ENCODE results near the gene AKT3.

Gene AKT3

GRCh38 chr1:243561588-243562319 is 288.3 kb downstream of the AKT3 start:
- no peak overlapping the region for H3K4me2 ChIP-seq (ENCODE audit: insufficient read depth, low read length, poor library complexity, severe bottlenecking)
- no peak overlapping the region for H3K4me3 ChIP-seq (ENCODE audit: low read length in 2 of 2)
- no peaks in the 10 kb centered on the region for H3K79me1 ChIP-seq (ENCODE audit: low read depth, low read length)
- no peak overlapping the region for H3K4ac ChIP-seq (ENCODE audit: low read length)
- H3K23ac ChIP-seq (ENCODE audit: low read depth, low read length, poor library complexity) = no peak overlapping the region
- H2BK15ac ChIP-seq (ENCODE audit: low read length) = no peak overlapping the region
- no peak overlapping the region for H4K8ac ChIP-seq (ENCODE audit: low read depth, low read length)
- H3K9ac ChIP-seq (ENCODE audit: low read depth, low read length, poor library complexity) = no peak overlapping the region
- no peak overlapping the region for H3K14ac ChIP-seq (ENCODE audit: low read length)
- no peak overlapping the region for H2BK120ac ChIP-seq (ENCODE audit: low read depth, low read length)
- H3K4me1 ChIP-seq (ENCODE audit: control insufficient read depth in 2 of 2, insufficient read depth in 1 of 2, low read depth in 1 of 2, low read length in 2 of 2) = peaks cover 0 to 1% of the 10 kb centered on the region in 2 donors
- no peak overlapping the region for H3K18ac ChIP-seq (ENCODE audit: low read length)
- H2AK5ac ChIP-seq (ENCODE audit: low read depth, low read length) = no peak overlapping the region
- H3K27me3 ChIP-seq (ENCODE audit: control insufficient read depth in 3 of 3, insufficient read depth in 3 of 3, low read depth in 1 of 3, low read length in 3 of 3) = no peaks in the 10 kb centered on the region
- DNase-seq (ENCODE audit: low spot score) = no peak
- H3K36me3 ChIP-seq (replicated peaks in 1 of 2; ENCODE audit: control insufficient read depth in 2 of 2, insufficient read depth in 2 of 2, low read length in 2 of 2) = peaks cover 7 to 31% of the 10 kb centered on the region in 2 donors
- peaks cover 4 to 18% of the 10 kb centered on the region in 2 donors for H3K9me3 ChIP-seq (replicated peaks in 1 of 2; ENCODE audit: control insufficient read depth in 2 of 2, insufficient read depth in 1 of 2, low read depth in 1 of 2, low read length in 2 of 2)
- H2BK12ac ChIP-seq (ENCODE audit: low read length) = no peak overlapping the region
- no peak overlapping the region for H3K27ac ChIP-seq (replicated peaks; ENCODE audit: low read length)
- H2BK5ac ChIP-seq (ENCODE audit: low read length) = no peak overlapping the region
- no peak overlapping the region for H2AFZ ChIP-seq (ENCODE audit: low read length)
- no peak overlapping the region for H4K91ac ChIP-seq (ENCODE audit: low read depth, low read length, poor library complexity)
- no CpG with 5 or more reads among the region's 2 CpGs for WGBS, 2 donors (ENCODE audit: extremely low coverage in 2 of 2, insufficient read length in 2 of 2, insufficient replicate concordance in 1 of 2)

- Histone ChIP-seq H3K4ac (ENCODE audit: low read length) (no peak overlapping the region), H2AK5ac (ENCODE audit: low read depth, low read length) (no peak overlapping the region), H3K4me1 (ENCODE audit: control insufficient read depth in 2 of 2, insufficient read depth in 1 of 2, low read depth in 1 of 2, low read length in 2 of 2) (peaks cover 0 to 1% of the 10 kb centered on the region in 2 donors), H2BK5ac (ENCODE audit: low read length) (no peak overlapping the region), H2BK12ac (ENCODE audit: low read length) (no peak overlapping the region), H3K14ac (ENCODE audit: low read length) (no peak overlapping the region), H3K23ac (ENCODE audit: low read depth, low read length, poor library complexity) (no peak overlapping the region), H3K4me2 (ENCODE audit: insufficient read depth, low read length, poor library complexity, severe bottlenecking) (no peak overlapping the region), H3K4me3 (ENCODE audit: low read length in 2 of 2) (no peak overlapping the region), H2BK15ac (ENCODE audit: low read length) (no peak overlapping the region), H2AFZ (ENCODE audit: low read length) (no peak overlapping the region), H3K9me3 (replicated peaks in 1 of 2; ENCODE audit: control insufficient read depth in 2 of 2, insufficient read depth in 1 of 2, low read depth in 1 of 2, low read length in 2 of 2) (peaks cover 4 to 18% of the 10 kb centered on the region in 2 donors), H4K91ac (ENCODE audit: low read depth, low read length, poor library complexity) (no peak overlapping the region), H3K36me3 (replicated peaks in 1 of 2; ENCODE audit: control insufficient read depth in 2 of 2, insufficient read depth in 2 of 2, low read length in 2 of 2) (peaks cover 7 to 29% of the 10 kb centered on the region in 2 donors), H2BK120ac (ENCODE audit: low read depth, low read length) (no peak overlapping the region), H3K18ac (ENCODE audit: low read length) (no peak overlapping the region), H3K79me1 (ENCODE audit: low read depth, low read length) (no peaks in the 10 kb centered on the region), H3K27me3 (ENCODE audit: control insufficient read depth in 3 of 3, insufficient read depth in 3 of 3, low read depth in 1 of 3, low read length in 3 of 3) (no peaks in the 10 kb centered on the region), H4K8ac (ENCODE audit: low read depth, low read length) (no peak overlapping the region), H3K9ac (ENCODE audit: low read depth, low read length, poor library complexity) (no peak overlapping the region), H3K27ac (replicated peaks; ENCODE audit: low read length) (no peak overlapping the region)
- no CpG with 5 or more reads among the region's 7 CpGs for WGBS, 2 donors (ENCODE audit: extremely low coverage in 2 of 2, insufficient read length in 2 of 2, insufficient replicate concordance in 1 of 2)
- DNase-seq (ENCODE audit: low spot score) = no peak
These were observed 290.4 kb downstream of the AKT3 start for GRCh38 chr1:243559575-243560162.

- no peaks in the 10 kb centered on the region for H3K79me1 ChIP-seq (ENCODE audit: low read depth, low read length)
- no peak overlapping the region for H2BK15ac ChIP-seq (ENCODE audit: low read length)
- H3K4ac ChIP-seq (ENCODE audit: low read length) = no peak overlapping the region
- no peak overlapping the region for H2BK120ac ChIP-seq (ENCODE audit: low read depth, low read length)
- no peak overlapping the region for H4K8ac ChIP-seq (ENCODE audit: low read depth, low read length)
- H2BK12ac ChIP-seq (ENCODE audit: low read length) = no peak overlapping the region
- no peak overlapping the region for H4K91ac ChIP-seq (ENCODE audit: low read depth, low read length, poor library complexity)
- H3K27ac ChIP-seq (replicated peaks; ENCODE audit: low read length) = no peak overlapping the region
- DNase-seq (ENCODE audit: low spot score) = no peak
- no peak overlapping the region for H2AK5ac ChIP-seq (ENCODE audit: low read depth, low read length)
- no peak overlapping the region for H3K23ac ChIP-seq (ENCODE audit: low read depth, low read length, poor library complexity)
- no peak overlapping the region for H3K14ac ChIP-seq (ENCODE audit: low read length)
- no peak overlapping the region for H3K4me2 ChIP-seq (ENCODE audit: insufficient read depth, low read length, poor library complexity, severe bottlenecking)
- no peak overlapping the region for H2AFZ ChIP-seq (ENCODE audit: low read length)
- WGBS, 2 donors (ENCODE audit: extremely low coverage in 2 of 2, insufficient read length in 2 of 2, insufficient replicate concordance in 1 of 2) = no CpG with 5 or more reads among the region's 1 CpG
- no peak overlapping the region for H3K18ac ChIP-seq (ENCODE audit: low read length)
- no peaks in the 10 kb centered on the region for H3K27me3 ChIP-seq (ENCODE audit: control insufficient read depth in 3 of 3, insufficient read depth in 3 of 3, low read depth in 1 of 3, low read length in 3 of 3)
- peaks cover 4 to 18% of the 10 kb centered on the region in 2 donors for H3K9me3 ChIP-seq (replicated peaks in 1 of 2; ENCODE audit: control insufficient read depth in 2 of 2, insufficient read depth in 1 of 2, low read depth in 1 of 2, low read length in 2 of 2)
- H3K4me3 ChIP-seq (ENCODE audit: low read length in 2 of 2) = no peak overlapping the region
- H3K36me3 ChIP-seq (replicated peaks in 1 of 2; ENCODE audit: control insufficient read depth in 2 of 2, insufficient read depth in 2 of 2, low read length in 2 of 2) = peaks cover 7 to 26% of the 10 kb centered on the region in 2 donors
- H3K4me1 ChIP-seq (ENCODE audit: control insufficient read depth in 2 of 2, insufficient read depth in 1 of 2, low read depth in 1 of 2, low read length in 2 of 2) = peaks cover 0 to 1% of the 10 kb centered on the region in 2 donors
- no peak overlapping the region for H2BK5ac ChIP-seq (ENCODE audit: low read length)
- H3K9ac ChIP-seq (ENCODE audit: low read depth, low read length, poor library complexity) = no peak overlapping the region
These were observed 291.5 kb downstream of the AKT3 start for GRCh38 chr1:243558576-243558975.

- H3K4me3 ChIP-seq (ENCODE audit: low read length in 2 of 2) = no peak overlapping the region
- H3K23ac ChIP-seq (ENCODE audit: low read depth, low read length, poor library complexity) = no peak overlapping the region
- no peak overlapping the region for H4K91ac ChIP-seq (ENCODE audit: low read depth, low read length, poor library complexity)
- H2AFZ ChIP-seq (ENCODE audit: low read length) = no peak overlapping the region
- H3K36me3 ChIP-seq (replicated peaks in 1 of 2; ENCODE audit: control insufficient read depth in 2 of 2, insufficient read depth in 2 of 2, low read length in 2 of 2) = peaks cover 7 to 19% of the 10 kb centered on the region in 2 donors
- H3K27ac ChIP-seq (replicated peaks; ENCODE audit: low read length) = no peak overlapping the region
- H3K4me2 ChIP-seq (ENCODE audit: insufficient read depth, low read length, poor library complexity, severe bottlenecking) = no peak overlapping the region
- H3K4ac ChIP-seq (ENCODE audit: low read length) = no peak overlapping the region
- no peaks in the 10 kb centered on the region for H3K79me1 ChIP-seq (ENCODE audit: low read depth, low read length)
- peaks cover 4 to 18% of the 10 kb centered on the region in 2 donors for H3K9me3 ChIP-seq (replicated peaks in 1 of 2; ENCODE audit: control insufficient read depth in 2 of 2, insufficient read depth in 1 of 2, low read depth in 1 of 2, low read length in 2 of 2)
- no peak overlapping the region for H2BK15ac ChIP-seq (ENCODE audit: low read length)
- no peak overlapping the region for H3K9ac ChIP-seq (ENCODE audit: low read depth, low read length, poor library complexity)
- no peak overlapping the region for H3K18ac ChIP-seq (ENCODE audit: low read length)
- H2BK5ac ChIP-seq (ENCODE audit: low read length) = no peak overlapping the region
- DNase-seq (ENCODE audit: low spot score) = no peak
- H2BK120ac ChIP-seq (ENCODE audit: low read depth, low read length) = no peak overlapping the region
- H3K4me1 ChIP-seq (ENCODE audit: control insufficient read depth in 2 of 2, insufficient read depth in 1 of 2, low read depth in 1 of 2, low read length in 2 of 2) = peaks cover 0 to 1% of the 10 kb centered on the region in 2 donors
- H3K27me3 ChIP-seq (ENCODE audit: control insufficient read depth in 3 of 3, insufficient read depth in 3 of 3, low read depth in 1 of 3, low read length in 3 of 3) = no peaks in the 10 kb centered on the region
- no peak overlapping the region for H3K14ac ChIP-seq (ENCODE audit: low read length)
- H2BK12ac ChIP-seq (ENCODE audit: low read length) = no peak overlapping the region
- no peak overlapping the region for H4K8ac ChIP-seq (ENCODE audit: low read depth, low read length)
- H2AK5ac ChIP-seq (ENCODE audit: low read depth, low read length) = no peak overlapping the region
These were observed 292.2 kb downstream of the AKT3 start for GRCh38 chr1:243557866-243558265.

Measured in neuronal stem cell (in vitro differentiated cells).